PFSK-1 (cell line): Measurements from ENCODE around the gene C1orf35.

Source experiments
- FOXP2 ChIP-seq: optimal IDR thresholded peaks from 2 replicates; pipeline ENCODE3; 2011; ENCODE audit warnings: borderline replicate concordance, control low read depth, inconsistent platforms; ENCODE audit not compliant: insufficient read depth; ENCODE audit errors: extremely low read length, extremely low read depth
- POLR2AphosphoS5 ChIP-seq: IDR thresholded peaks from 2 replicates; pipeline ENCODE4 v1.6.1; 2012; ENCODE audit warnings: low read depth, mild to moderate bottlenecking, control low read depth, low read length, moderate library complexity
- REST ChIP-seq, 2 experiments: IDR thresholded peaks; 2 replicates each; pipeline versions ENCODE4 v1.6.1 to v1.8.0; 2011 to 2012; ENCODE audit warnings: low read depth in 2 of 2, low read length in 2 of 2, control low read depth in 1 of 2, inconsistent platforms in 1 of 2, mild to moderate bottlenecking in 1 of 2, moderate library complexity in 1 of 2; ENCODE audit not compliant: insufficient read depth in 1 of 2
- SIN3A ChIP-seq: IDR thresholded peaks from 2 replicates; pipeline ENCODE4 v1.6.1; 2012; ENCODE audit warnings: mild to moderate bottlenecking, low read length, moderate library complexity, borderline replicate concordance; ENCODE audit not compliant: insufficient read depth
- TAF1 ChIP-seq: IDR thresholded peaks from 2 replicates; pipeline ENCODE4 v1.6.1; 2012; ENCODE audit warnings: low read length, control low read depth, borderline replicate concordance; ENCODE audit not compliant: insufficient read depth

Gene C1orf35

GRCh38 chr1:228094432-228095016 lies 8.6 kb downstream of the C1orf35 start:
- TF ChIP-seq POLR2AphosphoS5 (no peak), REST (IDR thresholded peaks at IDR 0.05; ENCODE audit: insufficient read depth in 1 of 2, low read depth in 2 of 2, low read length in 2 of 2) (no peak), TAF1 (no peak), FOXP2 (no peak), SIN3A (no peak)

- TF ChIP-seq POLR2AphosphoS5 (no peak), TAF1 (no peak), SIN3A (no peak), FOXP2 (no peak), REST (IDR thresholded peaks at IDR 0.05; ENCODE audit: insufficient read depth in 1 of 2, low read depth in 2 of 2, low read length in 2 of 2) (no peak)
Observed at GRCh38 chr1:228093050-228093906, 9.8 kb downstream of the C1orf35 start.

- TF ChIP-seq SIN3A, result no peak
- no peak for TF ChIP-seq TAF1
- TF ChIP-seq POLR2AphosphoS5, result no peak
- TF ChIP-seq REST (IDR thresholded peaks at IDR 0.05; ENCODE audit: insufficient read depth in 1 of 2, low read depth in 2 of 2, low read length in 2 of 2), result no peak
- no peak for TF ChIP-seq FOXP2
Observed at GRCh38 chr1:228092342-228093049, 10.6 kb downstream of the C1orf35 start.

- TF ChIP-seq FOXP2, result no peak
- no peak for TF ChIP-seq REST (IDR thresholded peaks at IDR 0.05; ENCODE audit: insufficient read depth in 1 of 2, low read depth in 2 of 2, low read length in 2 of 2)
- no peak for TF ChIP-seq SIN3A
- TF ChIP-seq TAF1, result no peak
- no peak for TF ChIP-seq POLR2AphosphoS5
Observed at GRCh38 chr1:228091084-228091483, 12.0 kb downstream of the C1orf35 start.
